ENCODE measurements around the gene MPL. TPM values are rescaled to one million over a fixed set of nuclear protein-coding genes. Genes with fewer than 3 reads are reported as not detected.

The MPL gene
- polyA plus RNA-seq, 1 donor: 0.21 TPM

DNA sequence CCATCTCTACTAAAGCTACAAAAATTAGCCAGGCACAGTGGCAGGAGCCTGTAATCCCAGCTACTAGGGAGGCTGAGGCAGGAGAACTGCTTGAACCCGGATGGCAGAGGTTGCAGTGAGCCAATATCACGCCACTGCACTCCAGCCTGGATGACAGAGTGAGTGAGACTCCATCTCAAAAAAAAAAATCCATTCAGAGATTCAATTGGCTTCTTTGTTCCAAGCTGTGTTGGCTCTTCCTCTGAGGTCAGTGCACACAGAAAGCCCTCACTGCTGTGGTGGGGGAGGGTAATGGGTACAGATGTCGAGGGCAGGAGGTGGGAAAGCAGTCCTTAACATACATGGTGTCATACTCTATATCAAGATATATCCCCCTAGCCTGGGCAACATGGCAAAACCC, 22.1 kb upstream of the MPL start:
- no peaks in the 10 kb centered on the region for H3K4me1 ChIP-seq (ENCODE audit: control insufficient read depth, insufficient read depth, low read length)
- H3K9me3 ChIP-seq (ENCODE audit: control insufficient read depth, low read depth, low read length): no peaks in the 10 kb centered on the region
- H3K27me3 ChIP-seq (ENCODE audit: control insufficient read depth, insufficient read depth, low read length): no peaks in the 10 kb centered on the region
- no peak overlapping the region for H3K4me3 ChIP-seq (ENCODE audit: low read length)
- H3K36me3 ChIP-seq (ENCODE audit: control insufficient read depth, insufficient read depth, low read length): no peaks in the 10 kb centered on the region
- no peak for DNase-seq
- no CpG with 5 or more reads among the region's 3 CpGs for whole genome bisulfite sequencing (ENCODE audit: insufficient coverage, low lambda C conversion rate)
- H3K27ac ChIP-seq (ENCODE audit: low read length): no peak overlapping the region

DNA sequence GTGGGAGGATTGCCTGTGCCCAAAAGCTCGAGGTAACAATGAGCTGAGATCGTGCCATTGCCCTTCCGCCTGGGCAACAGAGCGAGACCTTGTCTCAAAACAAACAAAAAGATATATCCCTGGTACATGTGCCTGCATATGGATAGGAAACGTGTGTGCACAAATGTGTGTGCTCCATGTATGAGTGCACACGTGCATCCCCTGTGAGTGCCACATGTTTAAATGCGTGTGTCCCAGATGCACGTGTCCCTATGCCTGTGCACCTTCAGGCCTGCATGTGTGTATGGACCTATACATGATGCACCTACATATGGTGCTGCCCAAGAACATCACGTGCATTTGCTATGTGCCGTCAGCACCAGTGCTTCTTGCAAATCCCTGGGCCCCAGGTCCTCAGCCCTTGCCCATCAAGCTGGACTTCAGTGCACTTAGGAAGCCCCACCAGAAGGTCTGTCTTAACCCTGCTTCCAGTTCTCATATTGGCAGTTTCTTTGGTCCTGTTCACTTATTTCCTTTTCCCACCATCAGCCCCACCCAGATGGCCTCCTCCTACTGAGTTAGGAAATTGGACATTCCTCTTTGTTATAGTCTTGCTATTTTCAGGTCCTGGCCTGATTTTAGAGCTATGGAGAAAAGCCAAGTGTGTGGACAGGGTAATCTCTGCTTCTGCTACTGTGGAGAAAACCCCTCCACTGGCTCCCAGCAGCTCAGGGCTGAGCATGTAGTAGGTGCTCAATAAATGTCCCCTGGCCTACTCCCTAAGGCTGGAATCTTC, 21.5 kb upstream of the MPL start:
- no peak for DNase-seq
- Histone ChIP-seq H3K4me1 (ENCODE audit: control insufficient read depth, insufficient read depth, low read length) (no peaks in the 10 kb centered on the region), H3K9me3 (ENCODE audit: control insufficient read depth, low read depth, low read length) (no peaks in the 10 kb centered on the region), H3K4me3 (ENCODE audit: low read length) (no peak overlapping the region), H3K36me3 (ENCODE audit: control insufficient read depth, insufficient read depth, low read length) (no peaks in the 10 kb centered on the region), H3K27me3 (ENCODE audit: control insufficient read depth, insufficient read depth, low read length) (no peaks in the 10 kb centered on the region), H3K27ac (ENCODE audit: low read length) (no peak overlapping the region)
- no CpG with 5 or more reads among the region's 10 CpGs for WGBS (ENCODE audit: insufficient coverage, low lambda C conversion rate)

DNA sequence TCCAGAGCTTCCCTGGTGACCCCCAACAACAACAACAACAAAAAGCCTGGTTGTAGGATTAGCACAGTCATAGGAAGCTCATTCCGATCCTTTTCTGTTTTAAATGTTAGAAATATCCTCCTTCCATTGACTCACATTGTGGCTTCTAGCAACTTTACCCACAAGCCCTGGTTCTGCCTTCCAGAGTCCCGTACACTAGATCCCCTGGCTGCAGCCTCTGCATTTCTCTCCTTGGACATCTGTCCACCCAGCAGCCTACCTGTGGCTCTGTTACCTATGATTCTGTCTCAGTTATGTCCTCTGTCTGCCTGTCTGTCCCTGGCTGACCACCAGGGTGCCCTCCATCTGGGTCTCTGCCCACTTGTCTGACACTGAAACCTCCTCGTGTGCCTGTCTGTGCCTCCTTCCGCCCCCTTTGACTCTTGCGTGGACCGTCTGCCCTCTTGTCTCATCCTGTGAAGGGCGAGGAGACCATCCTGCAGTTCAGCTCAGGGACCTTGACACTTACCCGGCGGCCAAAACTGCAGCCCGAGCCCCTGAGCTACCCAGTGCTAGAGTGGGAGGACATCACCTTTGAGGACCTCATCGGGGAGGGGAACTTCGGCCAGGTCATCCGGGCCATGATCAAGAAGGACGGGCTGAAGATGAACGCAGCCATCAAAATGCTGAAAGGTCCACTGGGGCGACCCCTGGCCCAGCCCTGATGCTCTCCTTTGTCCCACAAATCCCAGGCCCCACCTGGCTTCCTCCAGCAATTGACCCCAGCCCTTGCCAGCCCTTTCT, 20.7 kb upstream of the MPL start:
- Histone ChIP-seq H3K9me3 (ENCODE audit: control insufficient read depth, low read depth, low read length) (no peaks in the 10 kb centered on the region), H3K4me3 (ENCODE audit: low read length) (no peak overlapping the region), H3K4me1 (ENCODE audit: control insufficient read depth, insufficient read depth, low read length) (no peaks in the 10 kb centered on the region), H3K27ac (ENCODE audit: low read length) (no peak overlapping the region), H3K36me3 (ENCODE audit: control insufficient read depth, insufficient read depth, low read length) (no peaks in the 10 kb centered on the region), H3K27me3 (ENCODE audit: control insufficient read depth, insufficient read depth, low read length) (no peaks in the 10 kb centered on the region)
- DNase-seq: no peak
- WGBS (ENCODE audit: insufficient coverage, low lambda C conversion rate): no CpG with 5 or more reads among the region's 16 CpGs

DNA sequence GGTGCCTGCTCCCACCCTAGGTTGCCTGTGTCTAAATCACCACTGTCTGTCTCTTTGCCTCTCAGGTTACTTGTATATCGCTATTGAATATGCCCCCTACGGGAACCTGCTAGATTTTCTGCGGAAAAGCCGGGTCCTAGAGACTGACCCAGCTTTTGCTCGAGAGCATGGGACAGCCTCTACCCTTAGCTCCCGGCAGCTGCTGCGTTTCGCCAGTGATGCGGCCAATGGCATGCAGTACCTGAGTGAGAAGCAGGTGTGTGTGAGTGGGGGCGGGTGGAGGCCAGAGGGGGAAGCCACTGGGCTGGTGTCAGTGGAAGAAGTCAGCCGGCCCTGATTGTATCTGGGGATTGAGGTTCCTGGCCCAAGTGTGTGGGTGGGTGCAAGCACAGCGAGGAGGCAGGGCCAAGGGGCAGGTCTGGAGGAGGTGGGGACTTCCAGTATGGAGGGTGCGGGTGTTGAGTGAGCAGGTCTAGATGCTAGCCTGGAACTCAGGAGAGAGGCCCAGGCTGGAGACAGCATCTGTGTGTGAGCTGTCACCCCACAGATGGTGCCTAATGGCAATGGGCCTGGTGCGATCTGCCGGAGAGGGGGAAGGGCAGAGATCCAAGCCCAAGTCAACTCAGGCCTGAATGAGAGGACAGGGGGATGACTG, 19.7 kb upstream of the MPL start:
- H3K4me3 ChIP-seq (ENCODE audit: low read length): no peak overlapping the region
- no peaks in the 10 kb centered on the region for H3K4me1 ChIP-seq (ENCODE audit: control insufficient read depth, insufficient read depth, low read length)
- no peaks in the 10 kb centered on the region for H3K9me3 ChIP-seq (ENCODE audit: control insufficient read depth, low read depth, low read length)
- no peak for DNase-seq
- no peak overlapping the region for H3K27ac ChIP-seq (ENCODE audit: low read length)
- no peaks in the 10 kb centered on the region for H3K27me3 ChIP-seq (ENCODE audit: control insufficient read depth, insufficient read depth, low read length)
- WGBS (ENCODE audit: insufficient coverage, low lambda C conversion rate): no CpG with 5 or more reads among the region's 15 CpGs
- H3K36me3 ChIP-seq (ENCODE audit: control insufficient read depth, insufficient read depth, low read length): no peaks in the 10 kb centered on the region

DNA sequence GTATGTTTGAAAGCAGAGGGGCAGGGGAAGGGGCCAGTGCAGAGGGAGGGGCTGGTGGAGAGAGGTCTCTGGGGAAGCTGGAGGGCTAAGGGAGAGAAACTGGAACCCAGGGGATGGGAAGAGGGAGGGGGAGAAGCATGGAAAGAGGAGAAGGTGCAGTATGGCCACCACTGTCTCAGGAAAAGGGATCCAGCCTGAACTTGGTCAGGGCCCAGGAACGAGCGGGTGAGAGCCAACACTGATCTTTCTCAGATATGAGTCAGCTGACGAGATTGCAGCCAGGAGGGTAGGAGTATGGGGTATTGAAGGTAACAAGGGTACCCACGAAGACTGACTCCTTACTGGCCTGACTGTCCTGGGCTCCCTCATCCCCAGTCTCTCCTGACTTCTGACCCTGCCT, 18.8 kb upstream of the MPL start:
- H3K9me3 ChIP-seq (ENCODE audit: control insufficient read depth, low read depth, low read length): no peaks in the 10 kb centered on the region
- no peak overlapping the region for H3K27ac ChIP-seq (ENCODE audit: low read length)
- no peaks in the 10 kb centered on the region for H3K27me3 ChIP-seq (ENCODE audit: control insufficient read depth, insufficient read depth, low read length)
- H3K36me3 ChIP-seq (ENCODE audit: control insufficient read depth, insufficient read depth, low read length): no peaks in the 10 kb centered on the region
- no peaks in the 10 kb centered on the region for H3K4me1 ChIP-seq (ENCODE audit: control insufficient read depth, insufficient read depth, low read length)
- WGBS (ENCODE audit: insufficient coverage, low lambda C conversion rate): no CpG with 5 or more reads among the region's 4 CpGs
- H3K4me3 ChIP-seq (ENCODE audit: low read length): no peak overlapping the region
- no peak for DNase-seq

DNA sequence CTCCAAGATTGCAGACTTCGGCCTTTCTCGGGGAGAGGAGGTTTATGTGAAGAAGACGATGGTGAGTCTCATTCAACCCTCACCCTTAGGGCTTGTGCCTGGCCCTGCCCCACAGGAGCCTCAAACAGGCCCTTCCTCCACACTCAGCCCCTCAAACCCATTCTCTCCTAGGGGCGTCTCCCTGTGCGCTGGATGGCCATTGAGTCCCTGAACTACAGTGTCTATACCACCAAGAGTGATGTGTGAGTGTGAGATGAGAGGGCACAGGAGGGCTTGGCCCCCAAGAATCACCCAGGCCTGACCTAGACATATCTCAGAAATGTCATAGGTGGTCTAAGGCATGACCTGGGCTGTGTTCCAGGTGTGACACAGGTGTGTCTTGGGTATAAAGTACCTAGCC, 18.3 kb upstream of the MPL start:
- no peak for DNase-seq
- Histone ChIP-seq H3K27ac (ENCODE audit: low read length) (no peak overlapping the region), H3K4me3 (ENCODE audit: low read length) (no peak overlapping the region), H3K9me3 (ENCODE audit: control insufficient read depth, low read depth, low read length) (no peaks in the 10 kb centered on the region), H3K36me3 (ENCODE audit: control insufficient read depth, insufficient read depth, low read length) (no peaks in the 10 kb centered on the region), H3K27me3 (ENCODE audit: control insufficient read depth, insufficient read depth, low read length) (no peaks in the 10 kb centered on the region), H3K4me1 (ENCODE audit: control insufficient read depth, insufficient read depth, low read length) (no peaks in the 10 kb centered on the region)
- WGBS (ENCODE audit: insufficient coverage, low lambda C conversion rate): no CpG with 5 or more reads among the region's 5 CpGs

DNA sequence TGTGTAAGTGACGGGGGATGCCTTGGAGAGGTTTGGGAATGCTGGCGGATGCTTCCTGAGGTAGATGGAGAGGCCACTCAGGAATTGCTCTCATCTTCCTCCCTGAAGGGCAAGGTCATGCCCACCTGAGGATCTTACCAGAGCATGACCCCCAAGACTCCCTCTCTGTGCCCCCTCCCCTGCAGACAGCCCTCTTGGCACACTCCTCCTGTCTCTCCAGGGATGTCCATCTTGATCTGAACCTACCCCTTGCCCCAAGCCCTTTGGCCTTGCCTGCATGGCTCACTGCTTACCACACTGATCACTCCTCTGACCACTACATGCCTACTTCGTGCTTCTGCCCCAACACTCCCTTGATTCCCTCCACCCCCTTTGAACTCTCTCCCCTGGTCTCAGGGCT, 17.9 kb upstream of the MPL start:
- no CpG with 5 or more reads among the region's 3 CpGs for WGBS (ENCODE audit: insufficient coverage, low lambda C conversion rate)
- no peaks in the 10 kb centered on the region for H3K4me1 ChIP-seq (ENCODE audit: control insufficient read depth, insufficient read depth, low read length)
- no peak overlapping the region for H3K27ac ChIP-seq (ENCODE audit: low read length)
- no peak for DNase-seq
- no peaks in the 10 kb centered on the region for H3K27me3 ChIP-seq (ENCODE audit: control insufficient read depth, insufficient read depth, low read length)
- H3K4me3 ChIP-seq (ENCODE audit: low read length): no peak overlapping the region
- no peaks in the 10 kb centered on the region for H3K9me3 ChIP-seq (ENCODE audit: control insufficient read depth, low read depth, low read length)
- H3K36me3 ChIP-seq (ENCODE audit: control insufficient read depth, insufficient read depth, low read length): no peaks in the 10 kb centered on the region

DNA sequence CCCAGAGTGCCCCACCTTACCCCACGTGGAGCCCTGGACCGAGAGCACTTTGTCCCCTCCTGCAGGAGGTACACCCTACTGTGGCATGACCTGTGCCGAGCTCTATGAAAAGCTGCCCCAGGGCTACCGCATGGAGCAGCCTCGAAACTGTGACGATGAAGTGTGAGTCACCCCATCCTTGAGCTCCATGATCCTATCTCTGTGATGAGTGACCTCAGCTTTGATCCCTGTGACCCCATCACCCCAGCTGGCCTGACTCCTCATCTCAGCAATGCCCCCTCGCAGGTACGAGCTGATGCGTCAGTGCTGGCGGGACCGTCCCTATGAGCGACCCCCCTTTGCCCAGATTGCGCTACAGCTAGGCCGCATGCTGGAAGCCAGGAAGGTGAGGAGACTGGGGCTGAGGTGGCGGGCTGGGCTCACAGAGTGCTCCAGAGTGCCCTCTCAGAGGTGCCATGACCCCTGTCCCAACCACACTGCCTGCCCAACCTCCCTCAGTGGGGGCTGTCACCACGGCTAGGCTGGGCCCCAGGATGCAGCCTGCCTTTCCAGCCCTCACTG, 16.2 kb upstream of the MPL start:
- no peaks in the 10 kb centered on the region for H3K27me3 ChIP-seq (ENCODE audit: control insufficient read depth, insufficient read depth, low read length)

DNA sequence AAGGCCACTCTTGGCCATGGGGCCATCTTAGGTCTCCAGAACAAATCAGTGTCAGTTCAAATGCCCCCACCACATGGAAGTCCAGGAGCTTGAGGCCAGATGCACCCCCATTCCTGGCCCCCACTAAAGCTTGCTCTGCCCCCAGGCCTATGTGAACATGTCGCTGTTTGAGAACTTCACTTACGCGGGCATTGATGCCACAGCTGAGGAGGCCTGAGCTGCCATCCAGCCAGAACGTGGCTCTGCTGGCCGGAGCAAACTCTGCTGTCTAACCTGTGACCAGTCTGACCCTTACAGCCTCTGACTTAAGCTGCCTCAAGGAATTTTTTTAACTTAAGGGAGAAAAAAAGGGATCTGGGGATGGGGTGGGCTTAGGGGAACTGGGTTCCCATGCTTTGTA, 15.1 kb upstream of the MPL start:
- Histone ChIP-seq H3K4me3 (ENCODE audit: low read length) (no peak overlapping the region), H3K4me1 (ENCODE audit: control insufficient read depth, insufficient read depth, low read length) (no peaks in the 10 kb centered on the region), H3K9me3 (ENCODE audit: control insufficient read depth, low read depth, low read length) (peaks cover 8% of the 10 kb centered on the region), H3K36me3 (ENCODE audit: control insufficient read depth, insufficient read depth, low read length) (no peaks in the 10 kb centered on the region), H3K27ac (ENCODE audit: low read length) (no peak overlapping the region), H3K27me3 (ENCODE audit: control insufficient read depth, insufficient read depth, low read length) (no peaks in the 10 kb centered on the region)
- no CpG with 5 or more reads among the region's 5 CpGs for WGBS (ENCODE audit: insufficient coverage, low lambda C conversion rate)
- no peak for DNase-seq

More for the DNA sequence above, 16.2 kb upstream of the MPL start:
- DNase-seq: no peak
- H3K27ac ChIP-seq (ENCODE audit: low read length): no peak overlapping the region
- H3K4me3 ChIP-seq (ENCODE audit: low read length): no peak overlapping the region
- WGBS (ENCODE audit: insufficient coverage, low lambda C conversion rate): no CpG with 5 or more reads among the region's 16 CpGs
- no peaks in the 10 kb centered on the region for H3K36me3 ChIP-seq (ENCODE audit: control insufficient read depth, insufficient read depth, low read length)
- peaks cover 8% of the 10 kb centered on the region for H3K9me3 ChIP-seq (ENCODE audit: control insufficient read depth, low read depth, low read length)
- no peaks in the 10 kb centered on the region for H3K4me1 ChIP-seq (ENCODE audit: control insufficient read depth, insufficient read depth, low read length)

DNA sequence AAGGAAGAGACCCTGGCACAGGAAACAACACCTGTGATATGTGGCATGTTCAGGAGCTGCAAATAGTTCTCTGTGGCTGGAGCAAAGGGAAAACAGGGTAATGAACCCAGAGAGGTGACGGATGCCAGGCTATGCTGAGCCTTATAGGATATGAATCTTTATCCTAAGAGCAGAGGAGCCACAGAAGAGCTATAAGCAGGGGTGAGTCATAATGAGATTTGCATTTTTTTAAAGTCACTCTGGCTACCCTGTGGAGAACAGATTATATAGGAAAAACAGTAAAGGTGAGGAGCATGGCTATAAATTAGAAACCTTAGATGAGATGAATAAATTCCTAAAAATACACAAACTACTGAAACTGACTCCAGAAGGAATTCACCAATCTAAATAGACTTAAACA, 12.8 kb upstream of the MPL start:
- Histone ChIP-seq H3K4me1 (ENCODE audit: control insufficient read depth, insufficient read depth, low read length) (no peaks in the 10 kb centered on the region), H3K36me3 (ENCODE audit: control insufficient read depth, insufficient read depth, low read length) (no peaks in the 10 kb centered on the region), H3K27ac (ENCODE audit: low read length) (no peak overlapping the region), H3K27me3 (ENCODE audit: control insufficient read depth, insufficient read depth, low read length) (no peaks in the 10 kb centered on the region), H3K4me3 (ENCODE audit: low read length) (no peak overlapping the region), H3K9me3 (ENCODE audit: control insufficient read depth, low read depth, low read length) (peaks cover 8% of the 10 kb centered on the region)
- no peak for DNase-seq
- no CpG with 5 or more reads among the region's 1 CpG for WGBS (ENCODE audit: insufficient coverage, low lambda C conversion rate)
